Measurements from ENCODE around the gene NECTIN3. TPM values are rescaled to one million over a fixed set of nuclear protein-coding genes. Genes with fewer than 3 reads are reported as not detected.

The NECTIN3 gene
- total RNA-seq, 4 donors from 2014 or later = 24.9 to 30.1 (median 26.7) TPM

- peaks cover 0 to 38% (median 15%) of the 10 kb centered on the region in 4 donors for H3K4me1 ChIP-seq
- WGBS = 86% methylated on average over 4 of the region's 10 CpGs
These were observed 25.0 kb downstream of the NECTIN3 start for GRCh38 chr3:111096487-111097209.

DNA sequence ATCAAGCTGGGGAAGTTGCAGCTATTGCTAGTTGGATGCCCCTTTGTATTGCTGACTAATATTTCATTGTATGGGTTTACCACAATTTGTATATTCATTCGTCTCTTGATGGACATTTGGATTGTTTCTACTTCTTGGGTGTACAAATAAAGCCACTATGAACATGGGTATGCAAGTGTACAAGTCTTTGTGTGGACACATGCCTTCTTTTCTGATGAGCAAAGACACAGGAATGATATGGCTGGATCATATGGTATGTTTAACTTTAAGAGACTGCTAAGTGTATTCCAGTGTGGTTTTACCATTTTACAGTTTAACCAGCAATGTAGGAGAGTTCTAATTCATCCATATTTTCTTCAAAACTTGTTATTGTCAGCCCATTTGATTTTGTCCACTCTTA is 32.2 kb downstream of the NECTIN3 start:
- H3K4me3 ChIP-seq = no peak overlapping the region
- intact Hi-C loops (cut with DNase I) = no loop called here
- H3K9me3 ChIP-seq = peaks cover 0 to 5% (median 0%) of the 10 kb centered on the region in 4 donors
- 83% methylated on average over 1 of the region's 1 CpG for WGBS
- TF ChIP-seq EP300 (IDR thresholded peaks at IDR 0.05) (no peak), POLR2AphosphoS5 (IDR thresholded peaks at IDR 0.05) (no peak), POLR2A (IDR thresholded peaks at IDR 0.05; ENCODE audit: low read depth) (no peak)
- TF ChIP-seq, protein P1, sequence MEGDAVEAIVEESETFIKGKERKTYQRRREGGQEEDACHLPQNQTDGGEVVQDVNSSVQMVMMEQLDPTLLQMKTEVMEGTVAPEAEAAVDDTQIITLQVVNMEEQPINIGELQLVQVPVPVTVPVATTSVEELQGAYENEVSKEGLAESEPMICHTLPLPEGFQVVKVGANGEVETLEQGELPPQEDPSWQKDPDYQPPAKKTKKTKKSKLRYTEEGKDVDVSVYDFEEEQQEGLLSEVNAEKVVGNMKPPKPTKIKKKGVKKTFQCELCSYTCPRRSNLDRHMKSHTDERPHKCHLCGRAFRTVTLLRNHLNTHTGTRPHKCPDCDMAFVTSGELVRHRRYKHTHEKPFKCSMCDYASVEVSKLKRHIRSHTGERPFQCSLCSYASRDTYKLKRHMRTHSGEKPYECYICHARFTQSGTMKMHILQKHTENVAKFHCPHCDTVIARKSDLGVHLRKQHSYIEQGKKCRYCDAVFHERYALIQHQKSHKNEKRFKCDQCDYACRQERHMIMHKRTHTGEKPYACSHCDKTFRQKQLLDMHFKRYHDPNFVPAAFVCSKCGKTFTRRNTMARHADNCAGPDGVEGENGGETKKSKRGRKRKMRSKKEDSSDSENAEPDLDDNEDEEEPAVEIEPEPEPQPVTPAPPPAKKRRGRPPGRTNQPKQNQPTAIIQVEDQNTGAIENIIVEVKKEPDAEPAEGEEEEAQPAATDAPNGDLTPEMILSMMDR (IDR thresholded peaks at IDR 0.05) = no peak
- H3K27me3 ChIP-seq = no peaks in the 10 kb centered on the region
- H3K27ac ChIP-seq (replicated peaks in 1 of 4) = no peak overlapping the region
- H3K4me1 ChIP-seq = peaks cover 0 to 17% (median 7%) of the 10 kb centered on the region in 4 donors
- no peaks in the 10 kb centered on the region for H3K36me3 ChIP-seq
- no peak for DNase-seq (ENCODE audit: extremely low spot score)

More at GRCh38 chr3:111096487-111097209, 25.0 kb downstream of the NECTIN3 start:
- Histone ChIP-seq H3K9me3 (no peaks in the 10 kb centered on the region), H3K36me3 (no peaks in the 10 kb centered on the region), H3K27me3 (no peaks in the 10 kb centered on the region), H3K4me3 (no peak overlapping the region), H3K27ac (replicated peaks in 1 of 4) (no peak overlapping the region)
- intact Hi-C loops (cut with DNase I) = no loop called here
- DNase-seq (ENCODE audit: extremely low spot score) = no peak
- TF ChIP-seq POLR2A (IDR thresholded peaks at IDR 0.05; ENCODE audit: low read depth) = no peak

GRCh38 chr3:111106993-111107661 is 35.5 kb downstream of the NECTIN3 start:
- intact Hi-C loops (cut with DNase I) = no loop called here
- H3K27ac ChIP-seq (replicated peaks in 1 of 4) = no peak overlapping the region
- TF ChIP-seq EP300 (IDR thresholded peaks at IDR 0.05) = no peak
- no peak for TF ChIP-seq POLR2AphosphoS5 (IDR thresholded peaks at IDR 0.05)
- TF ChIP-seq, protein P1 (IDR thresholded peaks at IDR 0.05) = no peak
- no peak for TF ChIP-seq POLR2A (IDR thresholded peaks at IDR 0.05; ENCODE audit: low read depth)
- H3K9me3 ChIP-seq = peaks cover 0 to 5% (median 0%) of the 10 kb centered on the region in 4 donors
- H3K27me3 ChIP-seq = no peaks in the 10 kb centered on the region
- no peak overlapping the region for H3K4me3 ChIP-seq
- DNase-seq (ENCODE audit: extremely low spot score) = no peak
- H3K36me3 ChIP-seq = no peaks in the 10 kb centered on the region
- peaks cover 0 to 21% (median 7%) of the 10 kb centered on the region in 4 donors for H3K4me1 ChIP-seq
- WGBS = 55% methylated on average over 3 of the region's 3 CpGs

DNA sequence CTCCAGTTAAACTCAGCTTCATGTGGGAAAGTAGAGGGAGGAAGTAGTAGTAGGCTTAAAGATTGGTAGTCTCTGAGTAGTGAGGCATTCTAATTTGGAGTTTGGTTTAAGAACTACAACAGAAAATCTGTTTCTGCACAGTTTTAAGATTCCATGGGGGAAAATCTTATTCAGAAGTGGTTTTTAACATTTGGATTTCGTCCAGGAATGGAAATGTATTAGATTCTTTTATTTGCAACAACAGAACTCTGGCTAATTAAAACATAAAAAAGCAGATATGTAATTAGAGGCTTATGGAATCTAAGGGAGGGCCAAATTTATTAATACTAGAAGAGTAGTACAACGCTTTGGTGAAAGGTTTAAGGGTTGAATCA is 36.0 kb downstream of the NECTIN3 start:
- peaks cover 0 to 21% (median 7%) of the 10 kb centered on the region in 4 donors for H3K4me1 ChIP-seq
- intact Hi-C loops (cut with DNase I) = no loop called here
- no peaks in the 10 kb centered on the region for H3K36me3 ChIP-seq
- H3K27me3 ChIP-seq = no peaks in the 10 kb centered on the region
- H3K27ac ChIP-seq (replicated peaks in 1 of 4) = no peak overlapping the region
- TF ChIP-seq EP300 (IDR thresholded peaks at IDR 0.05) (no peak), POLR2AphosphoS5 (IDR thresholded peaks at IDR 0.05) (no peak)
- TF ChIP-seq, protein P1 (IDR thresholded peaks at IDR 0.05) = no peak
- no peak for DNase-seq (ENCODE audit: extremely low spot score)
- peaks cover 0 to 5% (median 0%) of the 10 kb centered on the region in 4 donors for H3K9me3 ChIP-seq
- 54% methylated on average over 2 of the region's 2 CpGs for WGBS
- no peak overlapping the region for H3K4me3 ChIP-seq

DNA sequence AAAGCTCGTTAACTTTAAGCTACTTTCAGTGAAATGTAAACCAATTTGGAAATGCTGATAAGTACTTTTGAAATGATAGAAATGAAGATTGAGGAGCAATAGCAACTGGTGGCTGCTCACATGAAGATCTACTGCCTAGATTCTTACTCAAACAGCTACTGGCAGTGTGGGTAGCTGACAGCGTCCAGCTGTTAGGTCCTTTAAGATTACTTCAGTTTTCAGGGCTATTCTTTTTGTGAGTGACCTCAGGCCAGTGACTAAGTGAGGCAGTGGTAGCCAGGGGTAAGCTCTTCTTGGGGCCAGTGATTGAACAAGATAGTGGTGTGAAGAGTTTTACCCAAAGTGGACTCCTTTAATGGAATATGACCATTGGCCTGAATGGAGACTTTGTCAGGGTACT is 41.3 kb downstream of the NECTIN3 start:
- H3K27me3 ChIP-seq = no peaks in the 10 kb centered on the region
- H3K4me3 ChIP-seq = no peak overlapping the region
- peaks cover 0 to 15% (median 6%) of the 10 kb centered on the region in 4 donors for H3K4me1 ChIP-seq
- H3K9me3 ChIP-seq = no peaks in the 10 kb centered on the region
- intact Hi-C loops (cut with DNase I) = no loop called here
- no peak for DNase-seq (ENCODE audit: extremely low spot score)
- no peak overlapping the region for H3K27ac ChIP-seq (replicated peaks in 1 of 4)
- TF ChIP-seq, protein P1 (IDR thresholded peaks at IDR 0.05) = no peak
- TF ChIP-seq POLR2AphosphoS5 (IDR thresholded peaks at IDR 0.05) = no peak
- no peak for TF ChIP-seq EP300 (IDR thresholded peaks at IDR 0.05)
- TF ChIP-seq POLR2A (IDR thresholded peaks at IDR 0.05; ENCODE audit: low read depth) = no peak
- no peaks in the 10 kb centered on the region for H3K36me3 ChIP-seq
- 74% methylated on average over 2 of the region's 2 CpGs for WGBS
